ENCODE results near the gene ANKRD12. TPM values are rescaled to one million over a fixed set of nuclear protein-coding genes. Genes with fewer than 3 reads are reported as not detected.
A peak's percentile ranks its signal among the peaks of the same experiment; 100 is the strongest.

ANKRD12 gene
- total and polyA plus RNA-seq, 4 donors: 10.2 to 108 (median 50.0) TPM

- DNase-seq: peak; percentile 97 to 98 (median 98)
- no peak for TF ChIP-seq CTCF (IDR thresholded peaks at IDR 0.05; ENCODE audit: control extremely low read depth, extremely low read depth)
- WGBS, 2 donors: 1% methylated on average over 49 to 67 of the region's 67 CpGs
- peak within 1 kb of the TSS; percentile 78 for H3K4me3 ChIP-seq
- peaks cover 0 to 14% (median 2%) of the 10 kb centered on the region in 4 donors for H3K36me3 ChIP-seq (ENCODE audit: control insufficient read depth in 4 of 4, insufficient read depth in 4 of 4, low read length in 4 of 4)
- peak within 1 kb of the TSS; percentile 33 to 88 for H3K9ac ChIP-seq (ENCODE audit: insufficient read depth in 1 of 2, low read length in 2 of 2)
- H3K27me3 ChIP-seq (ENCODE audit: control insufficient read depth in 3 of 3, insufficient read depth in 3 of 3, low read length in 2 of 3): no peaks in the 10 kb centered on the region
- H3K27ac ChIP-seq (ENCODE audit: low read depth in 1 of 2, low read length in 1 of 2): peak within 1 kb of the TSS; percentile 50 to 85
- ATAC-seq (ENCODE audit: insufficient read depth, low FRiP score): peak; percentile 92
- peaks cover 0 to 12% (median 3%) of the 10 kb centered on the region in 5 donors for H3K4me1 ChIP-seq (ENCODE audit: control insufficient read depth in 5 of 5, insufficient read depth in 5 of 5, low read length in 5 of 5)
- H3K9me3 ChIP-seq (ENCODE audit: control insufficient read depth in 4 of 4, insufficient read depth in 3 of 4, low read length in 3 of 4): no peaks in the 10 kb centered on the region
Observed at GRCh38 chr18:9334329-9334972, 197.9 kb downstream of the ANKRD12 start, which contains the start of gene TWSG1. TSS of gene TWSG1 (plus strand) at chr18:9334773. CDS start at chr18:9337230, 2,457 bp downstream.

GRCh38 chr18:9334973-9335696 lies 198.6 kb downstream of the ANKRD12 start:
- H3K4me3 ChIP-seq: peak overlapping the region; percentile 78
- WGBS, 2 donors: 5 to 9% methylated on average over 32 to 55 of the region's 55 CpGs
- peak; percentile 49 for ATAC-seq (ENCODE audit: insufficient read depth, low FRiP score)
- H3K27ac ChIP-seq (ENCODE audit: low read depth in 1 of 2, low read length in 1 of 2): peak overlapping the region; percentile 50 to 77
- peaks cover 0 to 14% (median 2%) of the 10 kb centered on the region in 4 donors for H3K36me3 ChIP-seq (ENCODE audit: control insufficient read depth in 4 of 4, insufficient read depth in 4 of 4, low read length in 4 of 4)
- TF ChIP-seq CTCF (IDR thresholded peaks at IDR 0.05; ENCODE audit: control extremely low read depth, extremely low read depth): no peak
- H3K9ac ChIP-seq (ENCODE audit: insufficient read depth in 1 of 2, low read length in 2 of 2): peak overlapping the region; percentile 33 to 88
- DNase-seq: no peak
- H3K27me3 ChIP-seq (ENCODE audit: control insufficient read depth in 3 of 3, insufficient read depth in 3 of 3, low read length in 2 of 3): no peaks in the 10 kb centered on the region
- H3K9me3 ChIP-seq (ENCODE audit: control insufficient read depth in 4 of 4, insufficient read depth in 3 of 4, low read length in 3 of 4): no peaks in the 10 kb centered on the region
- peaks cover 0 to 12% (median 3%) of the 10 kb centered on the region in 5 donors for H3K4me1 ChIP-seq (ENCODE audit: control insufficient read depth in 5 of 5, insufficient read depth in 5 of 5, low read length in 5 of 5)

Small RNA genes within 50 kb of the gene (small RNA-seq; reads per million reads assigned to genes)
- gene RF00019 (ENCODE audit: low replicate concordance): not detected

Other genes with a start within 250 kb of the ANKRD12 start
- 100 to 1,000 TPM; 130 to 133 TPM for gene NDUFV2, start 34.1 kb upstream of the ANKRD12 start, total RNA-seq
- 100 to 1,000 TPM; 154 to 355 TPM for gene NDUFV2, start 34.1 kb upstream of the ANKRD12 start, polyA plus RNA-seq
- 10 to 100 TPM; 30.0 to 55.8 TPM for gene TWSG1, start 198.0 kb downstream of the ANKRD12 start, total RNA-seq
- 10 to 100 TPM; 11.8 to 13.2 TPM for gene TWSG1, start 198.0 kb downstream of the ANKRD12 start, polyA plus RNA-seq